Neural crest cell (in vitro differentiated cells): ENCODE results near the gene TLR9. TPM values are rescaled to one million over a fixed set of nuclear protein-coding genes. Genes with fewer than 3 reads are reported as not detected.

Experiments used
- DNase-seq: peaks from one replicate; pipeline ENCODE4 v3.0.0; 2021; ENCODE audit warnings: low read depth, mixed read lengths, low spot score
- H3K27ac Mint-ChIP-seq: one replicate; pipeline ENCODE4 v1.8.0; 2021; ENCODE audit warnings: mild to moderate bottlenecking, mixed read lengths; ENCODE audit not compliant: unreplicated experiment
- H3K27me3 Mint-ChIP-seq: 2 replicates; pipeline ENCODE4 v1.8.0; 2021; ENCODE audit warnings: low read depth, mild to moderate bottlenecking, mixed read lengths
- H3K36me3 Mint-ChIP-seq: 2 replicates; pipeline ENCODE4 v1.8.0; 2021; ENCODE audit warnings: low read depth, mild to moderate bottlenecking, mixed read lengths
- H3K4me1 Mint-ChIP-seq: 2 replicates; pipeline ENCODE4 v1.8.0; 2021; ENCODE audit warnings: mixed read lengths
- H3K4me3 Mint-ChIP-seq: one replicate; pipeline ENCODE4 v1.8.0; 2021; ENCODE audit warnings: mild to moderate bottlenecking, mixed read lengths
- H3K9me3 Mint-ChIP-seq: 2 replicates; pipeline ENCODE4 v1.8.0; 2021; ENCODE audit warnings: mixed read lengths
- total RNA-seq: library from RNA; stranded (reverse); gene quantifications from 2 replicates; pipeline ENCODE4 v1.2.1, GENCODE V29; 2021
- TF ChIP-seq, protein P1 (sequence below): fragments of 200-600 bp; sonication (generic); conservative IDR thresholded peaks from 2 replicates; pipeline ENCODE4 v1.5.0; 2021; ENCODE audit warnings: antibody characterized with exemption, mild to moderate bottlenecking

Gene TLR9
- total RNA-seq, 1 donor from 2014 or later = not detected

DNA sequence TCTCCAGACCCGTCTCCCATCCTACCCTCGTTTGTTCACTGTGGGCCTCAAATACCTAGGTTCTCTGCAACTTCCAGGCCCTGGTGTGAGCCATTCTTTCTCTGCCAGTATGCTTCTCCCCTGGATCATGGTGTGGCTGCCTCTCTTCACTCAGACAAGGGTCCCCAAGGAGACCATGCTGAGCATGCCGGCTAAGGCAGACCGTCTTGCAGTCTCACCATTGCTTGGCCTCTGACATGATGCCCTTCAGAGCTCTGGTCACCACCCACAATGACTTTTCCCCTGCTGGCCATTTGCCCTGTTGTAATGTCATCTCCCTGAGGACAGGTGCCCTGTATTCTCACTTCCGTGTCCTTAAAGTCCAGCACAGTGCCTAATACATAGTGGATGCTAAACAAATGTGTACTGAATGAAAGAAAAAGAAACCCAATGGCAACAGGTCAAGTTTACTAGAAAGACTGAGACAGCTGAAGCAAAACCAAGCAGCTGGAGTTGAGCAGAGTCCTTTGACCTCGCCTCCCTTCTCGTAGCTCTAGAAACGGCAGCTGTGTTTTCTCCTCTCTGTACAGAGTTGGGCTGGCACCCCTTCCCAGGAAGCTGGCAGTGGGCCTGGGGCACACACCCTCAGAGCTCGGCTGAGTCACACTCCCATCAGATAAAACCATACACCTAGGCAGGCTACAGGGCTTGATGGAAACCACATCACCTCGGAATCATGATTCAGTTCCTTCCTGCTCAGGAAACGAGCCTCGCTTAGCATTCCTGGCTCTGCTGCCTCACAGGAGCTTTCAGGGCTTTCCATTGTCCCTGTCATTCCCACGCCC lies 8.6 kb downstream of the TLR9 start:
- Mint-ChIP-seq H3K4me3 (no peak overlapping the region), H3K27ac (no peak overlapping the region), H3K9me3 (no peaks in the 10 kb centered on the region), H3K27me3 (no peaks in the 10 kb centered on the region), H3K36me3 (peaks cover 15% of the 10 kb centered on the region), H3K4me1 (peaks cover 4% of the 10 kb centered on the region)
- TF ChIP-seq, protein P1, sequence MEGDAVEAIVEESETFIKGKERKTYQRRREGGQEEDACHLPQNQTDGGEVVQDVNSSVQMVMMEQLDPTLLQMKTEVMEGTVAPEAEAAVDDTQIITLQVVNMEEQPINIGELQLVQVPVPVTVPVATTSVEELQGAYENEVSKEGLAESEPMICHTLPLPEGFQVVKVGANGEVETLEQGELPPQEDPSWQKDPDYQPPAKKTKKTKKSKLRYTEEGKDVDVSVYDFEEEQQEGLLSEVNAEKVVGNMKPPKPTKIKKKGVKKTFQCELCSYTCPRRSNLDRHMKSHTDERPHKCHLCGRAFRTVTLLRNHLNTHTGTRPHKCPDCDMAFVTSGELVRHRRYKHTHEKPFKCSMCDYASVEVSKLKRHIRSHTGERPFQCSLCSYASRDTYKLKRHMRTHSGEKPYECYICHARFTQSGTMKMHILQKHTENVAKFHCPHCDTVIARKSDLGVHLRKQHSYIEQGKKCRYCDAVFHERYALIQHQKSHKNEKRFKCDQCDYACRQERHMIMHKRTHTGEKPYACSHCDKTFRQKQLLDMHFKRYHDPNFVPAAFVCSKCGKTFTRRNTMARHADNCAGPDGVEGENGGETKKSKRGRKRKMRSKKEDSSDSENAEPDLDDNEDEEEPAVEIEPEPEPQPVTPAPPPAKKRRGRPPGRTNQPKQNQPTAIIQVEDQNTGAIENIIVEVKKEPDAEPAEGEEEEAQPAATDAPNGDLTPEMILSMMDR = no peak
- no peak for DNase-seq

DNA sequence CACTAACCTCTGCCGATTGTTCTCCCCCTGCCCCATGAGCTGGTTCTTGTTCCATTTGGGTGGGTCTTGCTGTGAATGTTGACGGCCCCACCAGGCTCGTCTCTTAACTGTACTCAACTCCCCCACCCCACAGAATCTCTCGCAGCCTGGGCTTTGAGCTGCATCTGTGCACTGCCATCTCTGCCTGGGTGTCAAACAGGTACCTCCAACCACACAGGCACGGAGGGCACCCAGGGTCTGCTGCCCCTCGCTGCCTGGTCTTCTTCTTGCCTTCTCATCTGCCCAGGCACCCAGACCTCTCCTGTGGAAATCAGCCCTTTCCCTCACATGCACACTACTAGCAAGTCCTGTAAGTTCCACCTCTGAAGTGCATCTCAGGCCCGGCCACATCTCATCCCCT lies 10.1 kb downstream of the TLR9 start:
- TF ChIP-seq, protein P1 = no peak
- no peak for DNase-seq
- no peak overlapping the region for H3K4me3 Mint-ChIP-seq
- peaks cover under 1% of the 10 kb centered on the region for H3K4me1 Mint-ChIP-seq
- H3K27me3 Mint-ChIP-seq = no peaks in the 10 kb centered on the region
- H3K36me3 Mint-ChIP-seq = peaks cover 15% of the 10 kb centered on the region
- H3K27ac Mint-ChIP-seq = no peak overlapping the region
- no peaks in the 10 kb centered on the region for H3K9me3 Mint-ChIP-seq

DNA sequence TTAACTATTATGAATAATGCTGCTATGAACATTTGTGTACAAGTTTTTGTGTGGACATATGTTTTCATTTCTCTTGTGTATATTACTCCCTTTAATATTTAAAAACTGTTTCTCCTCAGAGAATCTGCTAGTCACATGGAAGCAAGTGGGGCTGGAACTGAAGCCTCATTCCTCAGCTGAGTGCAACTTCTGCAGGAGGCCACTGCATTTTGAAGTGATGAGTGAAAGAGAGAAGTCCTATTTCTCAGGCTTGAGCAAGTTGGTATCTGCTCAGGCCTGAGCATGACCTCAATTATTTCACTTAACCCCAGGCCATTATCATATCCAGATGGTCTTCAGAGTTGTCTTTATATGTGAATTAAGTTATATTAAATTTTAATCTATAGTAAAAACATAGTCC lies 11.5 kb downstream of the TLR9 start:
- DNase-seq = no peak
- no peak overlapping the region for H3K27ac Mint-ChIP-seq
- no peak overlapping the region for H3K4me3 Mint-ChIP-seq
- H3K36me3 Mint-ChIP-seq = peaks cover 18% of the 10 kb centered on the region
- no peaks in the 10 kb centered on the region for H3K9me3 Mint-ChIP-seq
- TF ChIP-seq, protein P1 = no peak
- H3K4me1 Mint-ChIP-seq = no peaks in the 10 kb centered on the region
- no peaks in the 10 kb centered on the region for H3K27me3 Mint-ChIP-seq

DNA sequence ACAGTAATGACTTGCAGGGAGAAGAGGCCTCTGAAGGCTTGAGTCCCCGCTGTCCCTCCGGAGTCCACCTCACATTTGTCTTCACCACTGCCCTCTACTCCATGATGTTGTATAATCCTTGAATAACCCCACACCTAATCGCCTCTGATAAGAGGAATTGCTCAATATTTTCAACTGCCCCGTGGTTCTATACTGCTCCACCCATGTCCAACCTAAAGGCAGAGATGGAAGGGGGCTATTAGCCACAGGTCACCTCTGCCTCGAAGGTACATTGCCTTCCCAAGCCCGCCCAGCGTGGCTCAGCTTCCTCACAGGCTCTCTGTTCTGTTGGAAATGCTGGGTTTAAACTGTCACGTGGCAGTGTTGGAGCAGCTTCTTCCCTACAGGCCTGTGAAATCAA lies 12.4 kb downstream of the TLR9 start:
- Mint-ChIP-seq H3K4me3 (no peak overlapping the region), H3K27ac (no peak overlapping the region), H3K9me3 (no peaks in the 10 kb centered on the region), H3K27me3 (no peaks in the 10 kb centered on the region), H3K36me3 (peaks cover 21% of the 10 kb centered on the region), H3K4me1 (no peaks in the 10 kb centered on the region)
- TF ChIP-seq, protein P1 = no peak
- no peak for DNase-seq

DNA sequence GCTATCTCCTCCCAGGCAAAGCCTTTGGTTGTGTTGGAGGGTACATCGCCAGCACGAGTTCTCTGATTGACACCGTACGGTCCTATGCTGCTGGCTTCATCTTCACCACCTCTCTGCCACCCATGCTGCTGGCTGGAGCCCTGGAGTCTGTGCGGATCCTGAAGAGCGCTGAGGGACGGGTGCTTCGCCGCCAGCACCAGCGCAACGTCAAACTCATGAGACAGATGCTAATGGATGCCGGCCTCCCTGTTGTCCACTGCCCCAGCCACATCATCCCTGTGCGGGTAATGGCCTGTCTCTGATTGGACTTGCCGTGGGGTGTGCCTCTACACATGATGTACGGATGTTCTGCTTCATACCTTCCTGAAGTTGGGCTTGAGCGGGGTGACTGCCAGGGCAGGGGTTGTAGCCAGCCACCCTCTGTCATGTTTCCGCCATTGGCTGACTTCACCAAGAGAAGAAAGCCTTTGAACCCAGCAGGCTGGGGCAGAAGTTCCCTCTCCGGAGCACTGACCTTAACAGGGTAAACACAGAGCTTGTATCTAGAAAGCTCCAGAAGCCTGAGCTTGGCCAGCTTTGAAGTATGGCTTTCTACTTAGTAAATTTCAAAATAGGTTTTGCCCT lies 14.1 kb downstream of the TLR9 start:
- TF ChIP-seq, protein P1 = no peak
- Mint-ChIP-seq H3K4me3 (no peak overlapping the region), H3K9me3 (no peaks in the 10 kb centered on the region), H3K27ac (no peak overlapping the region), H3K4me1 (no peaks in the 10 kb centered on the region), H3K36me3 (peaks cover 31% of the 10 kb centered on the region), H3K27me3 (no peaks in the 10 kb centered on the region)
- no peak for DNase-seq
